H9 (cell line): ENCODE results near the gene SPEM3. TPM values are rescaled to one million over a fixed set of nuclear protein-coding genes. Genes with fewer than 3 reads are reported as not detected.

ENCODE experiments used
- DNase-seq: peaks from one replicate; pipeline ENCODE4 v3.0.0-alpha.2; 2017
- H2AFZ ChIP-seq: one replicate; pipeline ENCODE4 v1.6.1; 2013; ENCODE audit warnings: mild to moderate bottlenecking, low read length, control low read depth, moderate library complexity
- H2AK5ac ChIP-seq: 2 replicates; pipeline ENCODE4 v1.6.1; 2013; ENCODE audit warnings: low read length, control low read depth, mixed read lengths; ENCODE audit not compliant: insufficient read length
- H2BK120ac ChIP-seq: one replicate; pipeline ENCODE4 v1.6.1; 2013; ENCODE audit warnings: low read depth, mild to moderate bottlenecking, low read length, control low read depth, inconsistent platforms; ENCODE audit not compliant: poor library complexity, severe bottlenecking
- H2BK12ac ChIP-seq: 2 replicates; pipeline ENCODE4 v1.6.1; 2013; ENCODE audit warnings: low read length, control low read depth, mixed read lengths, low read depth; ENCODE audit not compliant: insufficient read length
- H2BK15ac ChIP-seq: 2 replicates; pipeline ENCODE4 v1.6.1; 2013; ENCODE audit warnings: low read depth, low read length, control low read depth
- H2BK20ac ChIP-seq: one replicate; pipeline ENCODE4 v1.6.1; 2013; ENCODE audit warnings: low read depth, mild to moderate bottlenecking, low read length, control low read depth, inconsistent platforms; ENCODE audit not compliant: poor library complexity, severe bottlenecking
- H2BK5ac ChIP-seq: 2 replicates; pipeline ENCODE4 v1.6.1; 2013; ENCODE audit warnings: low read length, control low read depth, mixed read lengths; ENCODE audit not compliant: insufficient read length
- H3K14ac ChIP-seq: 2 replicates; pipeline ENCODE4 v1.6.1; 2013; ENCODE audit warnings: low read length, control low read depth; ENCODE audit not compliant: insufficient read depth
- H3K18ac ChIP-seq: 2 replicates; pipeline ENCODE4 v1.6.1; 2013; ENCODE audit warnings: low read depth, mild to moderate bottlenecking, mixed read lengths, low read length, control low read depth; ENCODE audit not compliant: insufficient read length
- H3K23ac ChIP-seq: 2 replicates; pipeline ENCODE4 v1.6.1; 2013; ENCODE audit warnings: low read length, control low read depth, mixed read lengths, low read depth; ENCODE audit not compliant: insufficient read length
- H3K23me2 ChIP-seq: 2 replicates; pipeline ENCODE4 v1.6.1; 2013; ENCODE audit warnings: low read depth, mild to moderate bottlenecking, mixed read lengths, low read length, control low read depth; ENCODE audit not compliant: insufficient read length, poor library complexity, severe bottlenecking
- H3K27ac ChIP-seq: 2 replicates; pipeline ENCODE4 v1.5.1; 2013; ENCODE audit warnings: low read length, control low read depth, mixed read lengths, low read depth; ENCODE audit not compliant: insufficient read length
- H3K27me3 ChIP-seq: 2 replicates; pipeline ENCODE4 v1.6.1; 2013; ENCODE audit warnings: low read length, control low read depth, inconsistent platforms; ENCODE audit not compliant: insufficient read depth
- H3K4ac ChIP-seq: 2 replicates; pipeline ENCODE4 v1.6.1; 2013; ENCODE audit warnings: low read depth, mild to moderate bottlenecking, control low read depth, inconsistent platforms, low read length, moderate library complexity
- H3K4me1 ChIP-seq: 2 replicates; pipeline ENCODE4 v1.6.1; 2013; ENCODE audit warnings: low read length, control low read depth, inconsistent platforms; ENCODE audit not compliant: insufficient read depth
- H3K4me2 ChIP-seq: 2 replicates; pipeline ENCODE4 v1.6.1; 2013; ENCODE audit warnings: low read length, control low read depth, mixed read lengths; ENCODE audit not compliant: insufficient read length, insufficient read depth
- H3K56ac ChIP-seq: 2 replicates; pipeline ENCODE4 v1.6.1; 2013; ENCODE audit warnings: low read depth, mild to moderate bottlenecking, mixed read lengths, low read length, control low read depth; ENCODE audit not compliant: insufficient read length
- H3K79me1 ChIP-seq: 2 replicates; pipeline ENCODE4 v1.6.1; 2013; ENCODE audit warnings: low read depth, mild to moderate bottlenecking, moderate library complexity, low read length, control low read depth, inconsistent platforms; ENCODE audit not compliant: insufficient read depth, poor library complexity, severe bottlenecking
- H3K79me2 ChIP-seq: 2 replicates; pipeline ENCODE4 v1.6.1; 2013; ENCODE audit warnings: low read length, control low read depth, inconsistent platforms; ENCODE audit not compliant: insufficient read depth
- H3K9ac ChIP-seq: 2 replicates; pipeline ENCODE4 v1.6.1; 2013; ENCODE audit warnings: low read length, control low read depth, mixed read lengths; ENCODE audit not compliant: insufficient read length; ENCODE audit errors: extremely low read depth
- H3K9me3 ChIP-seq: one replicate; pipeline ENCODE4 v1.6.1; 2013; ENCODE audit warnings: low read depth, low read length, inconsistent platforms; ENCODE audit not compliant: control insufficient read depth
- H3T11ph ChIP-seq: one replicate; pipeline ENCODE4 v1.6.1; 2013; ENCODE audit warnings: mild to moderate bottlenecking, low read length, control low read depth, inconsistent platforms
- H4K20me1 ChIP-seq: one replicate; pipeline ENCODE4 v1.6.1; 2013; ENCODE audit not compliant: control insufficient read depth, insufficient read length, insufficient read depth
- H4K5ac ChIP-seq: 2 replicates; pipeline ENCODE4 v1.6.1; 2013; ENCODE audit warnings: low read depth, mild to moderate bottlenecking, mixed read lengths, low read length, control low read depth; ENCODE audit not compliant: insufficient read length
- H4K8ac ChIP-seq: replicated peaks from 2 replicates; pipeline ENCODE4 v1.6.1; 2013; ENCODE audit warnings: low read length, control low read depth, mixed read lengths, low read depth; ENCODE audit not compliant: insufficient read length
- H4K91ac ChIP-seq: 2 replicates; pipeline ENCODE4 v1.6.1; 2013; ENCODE audit warnings: low read depth, mild to moderate bottlenecking, moderate library complexity, mixed read lengths, low read length, control low read depth; ENCODE audit not compliant: insufficient read length
- H3K27ac Mint-ChIP-seq, 3 experiments: 2 replicates in 2 of 3; 3 replicates in 1 of 3; pipeline ENCODE4 v1.8.0; 2020 to 2021; ENCODE audit warnings: mixed read lengths in 3 of 3, mild to moderate bottlenecking in 1 of 3, moderate library complexity in 1 of 3
- H3K27me3 Mint-ChIP-seq: 2 replicates; pipeline ENCODE4 v1.8.0; 2021; ENCODE audit warnings: low read depth, mild to moderate bottlenecking, moderate library complexity, mixed read lengths
- H3K36me3 Mint-ChIP-seq, 3 experiments: 2 replicates in 2 of 3; 3 replicates in 1 of 3; pipeline ENCODE4 v1.8.0; 2020 to 2021; ENCODE audit warnings: low read depth in 3 of 3, mixed read lengths in 3 of 3; ENCODE audit not compliant: insufficient read depth in 1 of 3
- H3K4me1 Mint-ChIP-seq, 2 experiments: 2 replicates each; pipeline ENCODE4 v1.8.0; 2020; ENCODE audit warnings: mixed read lengths in 2 of 2
- H3K4me3 Mint-ChIP-seq, 2 experiments: 2 replicates in 1 of 2; 3 replicates in 1 of 2; pipeline ENCODE4 v1.8.0; 2020 to 2021; ENCODE audit warnings: mild to moderate bottlenecking in 2 of 2, mixed read lengths in 2 of 2, moderate library complexity in 1 of 2
- H3K9me3 Mint-ChIP-seq, 2 experiments: 2 replicates in 1 of 2; 3 replicates in 1 of 2; pipeline ENCODE4 v1.8.0; 2020; ENCODE audit warnings: mild to moderate bottlenecking in 2 of 2, mixed read lengths in 2 of 2, moderate library complexity in 1 of 2
- CTCF ChIP-seq: fragments of 200-600 bp; sonication (generic); conservative IDR thresholded peaks from 3 replicates; pipeline ENCODE4 v1.8.0; 2021; ENCODE audit warnings: antibody characterized with exemption, mild to moderate bottlenecking
- WGBS: extraction: QIAGEN DNeasy Blood & Tissue Kit; methylation state at CpG from one replicate; pipeline ENCODE4 v1.1.7; 2013; ENCODE audit warnings: missing lambda C conversion rate, low lambda C conversion rate, mixed read lengths; ENCODE audit not compliant: insufficient read length; ENCODE audit errors: extremely low coverage; 5-methylcytosine and 5-hydroxymethylcytosine counted together
- total RNA-seq: library from RNA; stranded (reverse); gene quantifications from 2 replicates; pipeline ENCODE4 v1.2.1, GENCODE V29; 2021

Gene SPEM3
- total RNA-seq, 1 experiment from 2014 or later = not detected

GRCh38 chr17:7465597-7466275 lies 37.1 kb downstream of the SPEM3 start:
- no peak overlapping the region for H2AFZ ChIP-seq
- no peaks in the 10 kb centered on the region for H3K27me3 Mint-ChIP-seq
- peaks cover 8% of the 10 kb centered on the region; the same call in 1 of the 2 replicates for H3K4me1 ChIP-seq
- no CpG with 5 or more reads among the region's 33 CpGs for WGBS
- H3K79me1 ChIP-seq = no peaks in the 10 kb centered on the region
- H3K23ac ChIP-seq = no peak overlapping the region
- no peak overlapping the region for H2BK12ac ChIP-seq
- no peak overlapping the region for H3K27ac ChIP-seq
- H3K4me3 Mint-ChIP-seq = no peak overlapping the region
- H2BK5ac ChIP-seq = no peak overlapping the region
- TF ChIP-seq CTCF = no peak
- H2BK120ac ChIP-seq = no peak overlapping the region
- H3K4me2 ChIP-seq = no peak overlapping the region
- no peaks in the 10 kb centered on the region for H3K79me2 ChIP-seq
- H3K4ac ChIP-seq = no peak overlapping the region
- H3K23me2 ChIP-seq = no peaks in the 10 kb centered on the region
- no peak overlapping the region for H4K5ac ChIP-seq
- no peaks in the 10 kb centered on the region for H3K9me3 ChIP-seq
- no peaks in the 10 kb centered on the region for H3K27me3 ChIP-seq
- H3T11ph ChIP-seq = no peak overlapping the region
- H3K4me1 Mint-ChIP-seq = peaks cover 7 to 13% of the 10 kb centered on the region in 2 experiments
- H3K9me3 Mint-ChIP-seq = no peaks in the 10 kb centered on the region
- no peak overlapping the region for H2BK20ac ChIP-seq
- H4K91ac ChIP-seq = no peak overlapping the region
- H3K56ac ChIP-seq = no peak overlapping the region
- DNase-seq = no peak
- H3K14ac ChIP-seq = no peak overlapping the region
- no peak overlapping the region for H2BK15ac ChIP-seq
- no peak overlapping the region for H3K18ac ChIP-seq
- H3K36me3 Mint-ChIP-seq = peaks cover 3 to 20% (median 18%) of the 10 kb centered on the region in 3 experiments; a peak in 5 of 7 replicates
- peak overlapping the region in 2 of 3 experiments; percentile 59 to 93; a peak in 3 of 7 replicates for H3K27ac Mint-ChIP-seq
- H4K20me1 ChIP-seq = peaks cover 2% of the 10 kb centered on the region
- H3K9ac ChIP-seq = no peak overlapping the region
- H2AK5ac ChIP-seq = no peak overlapping the region
- H4K8ac ChIP-seq = no peak overlapping the region
